Adrenal gland (tissue), 5 donors: ENCODE measurements around the gene UGGT1.
"Not testable (repeated sequence)": the region's sequence is repeated elsewhere in the genome, so short reads cannot be mapped to it uniquely, and the experiment has no call there.

Experiments
- POLR2A ChIP-seq, 2 donors: fragments of 450-650 bp; IDR thresholded peaks; one replicate each; pipeline ENCODE4 v1.6.1; 2017; ENCODE audit warnings: antibody characterized with exemption in 2 of 2, mild to moderate bottlenecking in 2 of 2, moderate library complexity in 1 of 2
- TF ChIP-seq, protein P1 (sequence below), 6 experiments: fragments of 450-650 bp in 4 of 6; fragments of 200-600 bp in 2 of 6; sonication (generic) in 1 of 6; IDR thresholded peaks; 1 replicate in 5 of 6; 2 replicates in 1 of 6; pipeline versions ENCODE4 v1.5.1 to v1.8.0; 2016 to 2021; ENCODE audit warnings: antibody characterized with exemption in 6 of 6, mild to moderate bottlenecking in 2 of 6, moderate library complexity in 1 of 6
- donor health status: DM: no; HTN: no; CAD: no.

DNA sequence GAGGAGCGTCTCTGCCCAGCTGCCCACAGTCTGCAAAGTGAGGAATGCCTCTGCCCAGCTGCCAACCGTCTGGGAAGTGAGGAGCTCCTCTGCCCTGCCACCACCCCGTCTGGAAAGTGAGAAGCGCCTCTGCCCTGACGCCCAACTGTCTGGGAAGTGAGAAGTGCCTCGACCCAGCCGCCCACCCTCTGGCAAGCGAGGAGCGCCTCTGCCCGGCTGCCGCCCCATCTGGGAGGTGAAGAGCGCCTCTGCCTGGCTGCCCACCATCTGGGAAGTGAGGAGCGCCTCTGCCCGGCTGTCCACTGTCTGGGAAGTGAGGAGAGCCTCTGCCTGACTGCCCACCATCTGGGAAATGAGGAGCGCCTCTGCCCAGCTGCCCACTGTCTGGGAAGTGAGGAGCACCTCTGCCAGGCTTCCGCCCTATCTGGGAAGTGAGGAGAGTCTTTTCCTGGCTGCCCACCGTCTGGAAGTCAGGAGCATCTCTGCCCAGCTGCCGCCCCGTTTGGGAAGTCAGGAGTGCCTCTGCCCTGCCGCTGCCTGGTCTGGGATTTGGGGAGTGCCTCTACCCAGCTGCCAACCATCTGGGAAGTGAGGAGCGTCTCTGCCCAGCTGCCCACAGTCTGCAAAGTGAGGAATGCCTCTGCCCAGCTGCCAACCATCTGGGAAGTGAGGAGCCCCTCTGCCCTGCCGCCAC, 117.8 kb downstream of the UGGT1 start:
- not testable (repeated sequence) for TF ChIP-seq POLR2A (IDR thresholded peaks at IDR 0.05)
- TF ChIP-seq, protein P1, sequence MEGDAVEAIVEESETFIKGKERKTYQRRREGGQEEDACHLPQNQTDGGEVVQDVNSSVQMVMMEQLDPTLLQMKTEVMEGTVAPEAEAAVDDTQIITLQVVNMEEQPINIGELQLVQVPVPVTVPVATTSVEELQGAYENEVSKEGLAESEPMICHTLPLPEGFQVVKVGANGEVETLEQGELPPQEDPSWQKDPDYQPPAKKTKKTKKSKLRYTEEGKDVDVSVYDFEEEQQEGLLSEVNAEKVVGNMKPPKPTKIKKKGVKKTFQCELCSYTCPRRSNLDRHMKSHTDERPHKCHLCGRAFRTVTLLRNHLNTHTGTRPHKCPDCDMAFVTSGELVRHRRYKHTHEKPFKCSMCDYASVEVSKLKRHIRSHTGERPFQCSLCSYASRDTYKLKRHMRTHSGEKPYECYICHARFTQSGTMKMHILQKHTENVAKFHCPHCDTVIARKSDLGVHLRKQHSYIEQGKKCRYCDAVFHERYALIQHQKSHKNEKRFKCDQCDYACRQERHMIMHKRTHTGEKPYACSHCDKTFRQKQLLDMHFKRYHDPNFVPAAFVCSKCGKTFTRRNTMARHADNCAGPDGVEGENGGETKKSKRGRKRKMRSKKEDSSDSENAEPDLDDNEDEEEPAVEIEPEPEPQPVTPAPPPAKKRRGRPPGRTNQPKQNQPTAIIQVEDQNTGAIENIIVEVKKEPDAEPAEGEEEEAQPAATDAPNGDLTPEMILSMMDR (IDR thresholded peaks at IDR 0.05): not testable (repeated sequence)
